GM19372 (cell line): ENCODE data around the gene MICALL2.

Source experiments
- ATAC-seq: cut with Tn5 transposase; IDR thresholded peaks from one replicate; pipeline ENCODE4 v1.9.1; 2021; ENCODE audit warnings: mild to moderate bottlenecking, low read depth, moderate library complexity; ENCODE audit not compliant: unreplicated experiment

The MICALL2 gene

GRCh38 chr7:1402110-1402790 lies 57.0 kb downstream of the MICALL2 start:
- ATAC-seq = no peak

GRCh38 chr7:1401011-1401410 lies 58.3 kb downstream of the MICALL2 start:
- ATAC-seq = no peak

- no peak for ATAC-seq
These were observed 58.9 kb downstream of the MICALL2 start for GRCh38 chr7:1400371-1400770.

- no peak for ATAC-seq
These were observed 61.6 kb downstream of the MICALL2 start for GRCh38 chr7:1397491-1398327.

- no peak for ATAC-seq
These were observed 63.1 kb downstream of the MICALL2 start for GRCh38 chr7:1396195-1396594.

GRCh38 chr7:1395211-1396070 lies 63.8 kb downstream of the MICALL2 start:
- no peak for ATAC-seq

- no peak for ATAC-seq
These were observed 64.9 kb downstream of the MICALL2 start for GRCh38 chr7:1394371-1394770.

GRCh38 chr7:1393421-1393820 lies 65.8 kb downstream of the MICALL2 start:
- ATAC-seq = no peak

- ATAC-seq = no peak
These were observed 66.7 kb downstream of the MICALL2 start for GRCh38 chr7:1392556-1392955.

GRCh38 chr7:1391449-1391848 lies 67.8 kb downstream of the MICALL2 start:
- ATAC-seq = no peak

- ATAC-seq = no peak
These were observed 70.5 kb downstream of the MICALL2 start for GRCh38 chr7:1388703-1389335.

GRCh38 chr7:1388021-1388702 lies 71.1 kb downstream of the MICALL2 start:
- no peak for ATAC-seq

- ATAC-seq = no peak
These were observed 72.0 kb downstream of the MICALL2 start for GRCh38 chr7:1387261-1387660.

- no peak for ATAC-seq
These were observed 72.5 kb downstream of the MICALL2 start for GRCh38 chr7:1386623-1387220.

- no peak for ATAC-seq
These were observed 73.3 kb downstream of the MICALL2 start for GRCh38 chr7:1385809-1386622.

- ATAC-seq = no peak
These were observed 74.0 kb downstream of the MICALL2 start for GRCh38 chr7:1385086-1385808.
